Stimulated activated CD8-positive, alpha-beta memory T cell treated with anti-CD3 and anti-CD28 coated beads, Interleukin-15, amount 100 ng/mL, for 4 hours (primary cell): ENCODE data around the gene NEK7.
"Not testable (repeated sequence)": the region's sequence is repeated elsewhere in the genome, so short reads cannot be mapped to it uniquely, and the experiment has no call there.

Experiments
- DNase-seq, 2 donors: peaks; one replicate each; pipeline ENCODE4 v3.0.0-alpha.2; 2020; ENCODE audit warnings: low read depth in 2 of 2

NEK7 gene

GRCh38 chr1:198290089-198290683, 133.4 kb downstream of the NEK7 start:
- no peak for DNase-seq

DNA sequence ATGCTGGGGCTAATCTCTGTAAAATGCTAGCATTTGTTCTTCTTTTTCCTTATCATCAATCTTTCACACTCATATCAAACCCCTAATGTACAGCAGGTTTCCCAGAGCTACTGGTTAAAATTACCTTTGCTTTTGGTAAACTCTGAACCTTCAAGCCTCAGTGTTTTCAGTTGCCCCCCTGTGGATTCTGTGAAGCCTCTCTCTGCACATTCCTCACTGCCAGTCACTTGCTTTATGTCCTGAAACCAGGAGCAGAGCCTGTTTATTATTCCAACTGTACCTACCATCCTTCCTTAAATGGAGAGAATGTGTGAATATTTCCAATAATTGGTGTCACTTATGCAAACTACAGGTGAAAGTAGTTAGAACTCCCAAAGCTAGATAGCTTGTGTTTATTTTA, 134.2 kb downstream of the NEK7 start:
- no peak for DNase-seq

DNA sequence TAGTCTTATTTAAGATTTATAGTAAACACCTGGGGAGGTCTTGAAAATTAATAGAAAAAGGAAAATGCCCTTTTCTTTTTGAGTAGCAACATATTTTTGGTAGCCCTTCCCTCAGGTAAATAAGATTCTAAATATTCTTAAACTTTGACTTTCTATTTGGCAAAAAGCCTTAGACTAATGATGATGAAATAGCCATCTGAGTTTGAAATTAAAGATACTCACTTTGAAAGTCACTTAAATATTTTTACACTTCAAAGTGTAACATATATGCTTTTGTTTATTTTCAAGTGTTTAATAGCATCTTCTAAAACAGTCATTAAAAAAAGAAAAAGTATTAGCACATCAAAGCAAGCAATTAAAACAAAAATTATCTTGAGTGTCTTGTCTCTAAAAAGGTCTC, 135.1 kb downstream of the NEK7 start:
- DNase-seq = no peak

- no peak for DNase-seq
Observed at GRCh38 chr1:198295225-198295624, 138.4 kb downstream of the NEK7 start.

DNA sequence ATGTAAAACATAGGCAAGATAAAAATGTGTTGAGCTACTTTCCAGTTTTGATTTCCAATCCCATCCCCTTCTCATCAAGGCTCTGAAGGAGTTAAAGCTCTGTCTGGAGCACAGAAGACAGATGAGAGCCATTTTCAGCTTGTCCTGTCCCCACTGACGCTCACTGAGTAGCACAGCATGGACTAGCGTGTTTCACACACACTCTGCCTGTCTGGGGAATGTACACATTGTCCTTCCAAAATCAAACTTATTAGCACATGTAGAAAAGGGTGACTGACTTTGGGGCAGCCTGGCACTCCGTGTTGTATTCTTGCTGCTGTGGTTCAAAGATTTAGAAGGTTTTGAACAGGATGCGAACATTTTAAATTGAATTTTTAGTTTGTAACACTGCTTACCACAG, 139.2 kb downstream of the NEK7 start:
- no peak for DNase-seq

- no peak for DNase-seq
Observed at GRCh38 chr1:198297281-198297680, 140.5 kb downstream of the NEK7 start.

DNA sequence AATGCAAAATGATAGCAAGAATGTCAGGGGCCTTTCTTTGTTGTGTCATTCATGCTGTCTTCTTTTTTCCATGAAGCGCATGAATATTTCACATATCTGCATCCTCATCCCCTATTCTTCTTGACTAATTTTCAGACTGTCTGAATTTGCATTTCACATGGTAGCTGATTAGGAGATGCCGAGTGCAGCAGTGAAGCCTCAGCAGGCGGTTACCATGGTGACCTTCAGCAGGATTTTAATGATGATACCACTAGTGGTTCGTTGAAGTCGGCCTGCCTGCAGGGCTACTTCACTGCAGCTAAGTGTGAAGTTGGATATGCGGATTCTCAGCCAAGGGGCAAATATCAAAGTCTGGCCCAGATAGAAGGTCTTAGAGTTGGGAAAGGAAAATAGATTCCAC, 141.8 kb downstream of the NEK7 start:
- DNase-seq = no peak

DNA sequence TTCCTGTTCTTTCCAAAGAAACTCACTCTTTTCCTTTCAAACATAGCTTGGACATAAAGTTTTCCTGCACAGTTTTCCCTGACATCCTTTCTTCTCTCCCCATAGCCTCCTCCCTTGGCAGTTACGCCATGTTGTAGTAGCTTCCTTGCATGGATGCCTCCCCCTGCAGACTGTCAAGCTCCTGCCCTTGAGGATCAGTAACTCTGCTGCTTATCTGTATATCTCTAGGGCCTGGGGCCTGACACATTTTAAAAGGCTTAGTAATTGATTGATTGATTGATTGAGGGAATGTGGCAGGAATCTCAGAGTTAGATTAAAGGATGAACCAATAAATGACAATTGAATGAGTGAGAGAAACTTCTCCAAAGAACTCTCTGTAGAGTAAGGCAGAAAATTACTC, 143.7 kb downstream of the NEK7 start:
- DNase-seq = no peak

DNA sequence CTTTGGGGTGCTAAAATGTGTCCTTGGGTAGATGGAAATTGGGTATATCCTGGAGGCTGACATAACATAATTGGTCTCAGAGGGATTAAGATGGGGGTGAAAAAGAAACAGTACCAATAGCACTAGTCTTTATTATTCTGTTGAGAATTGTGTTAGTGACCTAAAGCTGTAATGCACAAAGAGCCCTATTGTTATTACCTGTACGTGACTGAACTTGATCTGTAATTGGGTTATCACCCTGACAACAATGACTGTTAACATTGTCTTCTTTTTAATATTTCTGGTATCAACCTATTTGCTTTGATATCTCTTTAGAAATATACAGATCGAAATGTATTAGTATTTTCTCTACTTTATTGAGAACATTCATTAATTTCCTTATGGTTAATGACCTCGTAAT, 147.6 kb downstream of the NEK7 start:
- DNase-seq = no peak

GRCh38 chr1:198314817-198315216, 158.0 kb downstream of the NEK7 start:
- DNase-seq = not testable (repeated sequence)

DNA sequence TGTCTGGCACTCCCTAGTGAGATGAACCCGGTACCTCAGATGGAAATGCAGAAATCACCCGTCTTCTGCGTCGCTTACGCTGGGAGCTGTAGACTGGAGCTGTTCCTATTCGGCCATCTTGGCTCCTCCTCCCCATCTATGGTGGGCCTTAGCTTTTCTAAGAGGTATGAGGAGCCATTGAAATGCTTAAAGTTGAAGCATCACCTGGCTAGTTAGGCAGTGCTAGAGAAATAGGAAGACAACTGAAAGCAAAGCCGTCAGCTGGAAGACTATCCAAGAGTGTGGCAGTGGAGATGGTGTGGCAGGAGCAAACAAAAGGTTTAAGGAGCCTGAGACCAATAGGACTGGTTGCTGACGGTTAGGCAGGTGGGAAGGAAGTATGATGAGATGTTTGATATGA, 158.5 kb downstream of the NEK7 start:
- not testable (repeated sequence) for DNase-seq

DNA sequence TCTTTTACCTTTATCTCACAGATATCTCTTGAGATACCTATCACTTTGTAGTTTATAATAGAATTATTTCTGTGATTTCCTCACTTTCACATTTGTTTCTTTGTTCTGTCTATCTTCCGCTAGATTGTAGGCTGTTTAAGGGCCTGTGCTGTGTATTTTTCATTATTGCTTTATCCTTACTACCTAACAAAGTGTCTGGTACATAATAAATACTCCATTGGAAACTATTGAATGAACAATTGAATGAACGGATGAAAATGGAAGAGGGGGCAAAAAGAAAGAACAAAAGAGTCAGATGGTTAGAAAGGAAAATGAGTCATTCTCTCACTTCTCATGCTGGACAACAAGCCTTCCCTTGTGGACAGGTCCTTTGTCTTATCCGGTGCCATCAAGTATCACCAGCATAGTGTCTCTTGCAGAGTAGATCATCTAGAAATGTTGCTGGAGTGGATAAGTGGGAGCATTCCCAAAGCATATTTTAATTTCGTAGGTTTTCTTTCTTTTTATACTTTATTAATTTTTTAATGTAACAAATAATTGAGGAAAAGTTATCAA, 159.8 kb downstream of the NEK7 start:
- DNase-seq = no peak

DNA sequence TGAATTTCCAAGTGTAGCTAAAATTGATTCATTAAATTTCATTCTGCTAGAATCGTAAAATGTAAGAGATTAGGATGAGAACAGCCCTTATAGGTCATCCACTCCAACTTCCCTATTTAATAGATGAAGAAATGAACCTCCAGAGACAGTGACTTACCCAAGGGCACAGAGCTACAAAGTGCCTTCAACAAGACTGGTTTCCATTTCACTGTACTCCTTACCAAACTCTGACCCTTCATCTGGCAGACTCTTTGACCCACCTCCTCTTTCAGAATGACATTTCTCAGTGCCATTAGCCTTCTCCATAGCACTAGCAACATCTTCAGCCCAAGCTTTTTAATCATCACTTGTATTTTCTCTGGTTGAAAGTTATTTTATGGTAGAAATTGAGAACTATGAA, 161.3 kb downstream of the NEK7 start:
- DNase-seq = no peak

GRCh38 chr1:198320759-198321158, 164.0 kb downstream of the NEK7 start:
- DNase-seq = no peak

DNA sequence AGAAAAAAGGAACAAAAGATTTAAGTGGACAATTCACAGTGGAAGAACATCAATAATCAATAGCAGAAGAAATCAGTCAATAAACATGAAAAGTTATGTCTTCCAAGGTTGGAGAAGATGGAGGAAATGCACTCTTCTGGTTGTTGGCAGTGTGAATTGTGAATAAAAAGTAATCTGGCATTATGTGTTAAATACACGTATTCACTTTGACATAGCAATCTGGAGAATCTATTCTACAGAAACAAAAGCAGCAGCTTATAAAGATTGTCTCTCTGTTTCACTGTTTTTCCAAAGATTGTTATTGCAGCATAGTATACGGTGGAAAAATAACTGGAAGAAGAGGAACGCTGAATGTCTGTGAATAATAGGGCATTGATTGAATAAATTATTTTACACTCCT, 169.4 kb downstream of the NEK7 start:
- DNase-seq = no peak

GRCh38 chr1:198326915-198327314, 170.1 kb downstream of the NEK7 start:
- no peak for DNase-seq

DNA sequence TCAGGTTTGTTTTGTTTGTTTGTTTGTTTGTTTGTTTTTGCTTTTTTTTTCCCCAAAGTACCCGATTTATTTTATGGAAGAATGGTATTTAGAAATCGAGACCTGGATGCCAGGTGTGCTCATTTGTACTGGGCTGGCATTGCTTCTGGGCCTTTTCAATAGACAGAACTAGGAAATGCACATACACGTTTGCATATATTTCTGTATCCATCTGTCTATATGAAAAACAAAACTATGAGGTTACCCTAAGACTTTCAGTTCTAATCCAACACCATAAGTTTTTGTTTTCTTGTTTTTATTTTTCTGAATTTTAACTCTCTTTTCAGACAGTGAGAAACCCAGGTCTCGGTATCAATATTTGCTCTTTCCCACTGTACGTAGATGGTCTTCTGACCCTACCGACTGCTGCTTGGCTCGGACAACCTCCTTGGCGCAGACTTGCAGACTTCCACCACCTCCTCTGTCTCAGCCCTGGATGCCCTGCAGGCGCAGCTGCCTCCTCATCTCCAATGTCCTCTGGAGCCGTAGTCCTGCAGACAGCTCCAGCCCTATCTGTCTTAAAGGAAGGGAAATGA, 171.7 kb downstream of the NEK7 start:
- DNase-seq = no peak

- DNase-seq = no peak
Observed at GRCh38 chr1:198330982-198331615, 174.3 kb downstream of the NEK7 start.

DNA sequence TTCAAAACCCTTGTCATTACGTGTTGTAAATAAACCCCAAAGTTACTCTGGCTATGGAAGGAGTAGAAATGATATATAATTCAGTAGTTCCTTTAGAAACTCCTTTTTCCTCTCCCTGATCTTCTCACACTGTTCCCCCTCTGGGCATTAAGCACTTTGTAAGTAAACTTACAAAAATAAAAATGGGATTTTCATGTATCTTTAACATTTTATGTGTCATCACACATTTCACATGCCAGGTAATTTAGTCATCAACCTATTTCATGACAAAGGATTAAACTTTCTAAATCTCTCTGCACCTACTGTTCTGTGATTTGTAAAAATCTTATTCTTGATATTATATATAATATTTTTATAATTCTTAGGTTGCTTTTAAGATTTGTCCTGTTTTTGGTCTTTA, 176.9 kb downstream of the NEK7 start:
- DNase-seq = no peak

- no peak for DNase-seq
Observed at GRCh38 chr1:198335663-198336062, 178.9 kb downstream of the NEK7 start.

GRCh38 chr1:198337886-198338285, 181.1 kb downstream of the NEK7 start:
- DNase-seq = no peak

- DNase-seq = no peak
Observed at GRCh38 chr1:198340139-198340538, 183.3 kb downstream of the NEK7 start.

- DNase-seq = no peak
Observed at GRCh38 chr1:198346178-198346577, 189.4 kb downstream of the NEK7 start.
